Measurements from ENCODE around the gene SYT13.

Gene SYT13

GRCh38 chr11:45282081-45282480, 4.1 kb downstream of the SYT13 start:
- H3K27ac ChIP-seq = no peak overlapping the region
- no peak for TF ChIP-seq CTCF (conservative IDR thresholded peaks at IDR 0.05)

GRCh38 chr11:45280449-45280848, 5.7 kb downstream of the SYT13 start:
- H3K27ac ChIP-seq = peak overlapping the region; percentile 3; the same call in 1 of the 2 replicates
- no peak for TF ChIP-seq CTCF (conservative IDR thresholded peaks at IDR 0.05)

- TF ChIP-seq CTCF (conservative IDR thresholded peaks at IDR 0.05) = no peak
- no peak overlapping the region for H3K27ac ChIP-seq
Observed at GRCh38 chr11:45279645-45280044, 6.5 kb downstream of the SYT13 start.

DNA sequence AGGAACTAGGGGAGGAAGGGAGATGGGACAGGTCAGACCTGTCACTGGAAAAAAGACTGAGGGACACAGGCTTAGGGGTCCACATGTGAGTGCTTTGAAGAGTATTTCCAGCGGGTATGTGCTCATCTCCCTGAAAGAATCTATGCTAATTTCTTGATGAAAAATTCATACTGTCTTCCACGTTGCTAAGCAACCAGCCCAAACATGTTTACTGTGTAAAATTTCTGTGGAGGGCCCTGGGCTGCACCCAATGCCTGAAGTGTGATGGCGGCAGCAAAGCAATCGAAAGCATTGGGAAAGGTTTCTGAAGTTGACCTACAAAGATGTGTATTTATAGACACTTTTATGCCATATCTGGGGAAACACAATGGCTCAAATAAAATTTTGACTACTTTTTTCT, 7.4 kb downstream of the SYT13 start:
- H3K27ac ChIP-seq = no peak overlapping the region
- no peak for TF ChIP-seq CTCF (conservative IDR thresholded peaks at IDR 0.05)

GRCh38 chr11:45275828-45276227, 10.3 kb downstream of the SYT13 start:
- TF ChIP-seq CTCF (conservative IDR thresholded peaks at IDR 0.05) = no peak
- H3K27ac ChIP-seq = no peak overlapping the region

DNA sequence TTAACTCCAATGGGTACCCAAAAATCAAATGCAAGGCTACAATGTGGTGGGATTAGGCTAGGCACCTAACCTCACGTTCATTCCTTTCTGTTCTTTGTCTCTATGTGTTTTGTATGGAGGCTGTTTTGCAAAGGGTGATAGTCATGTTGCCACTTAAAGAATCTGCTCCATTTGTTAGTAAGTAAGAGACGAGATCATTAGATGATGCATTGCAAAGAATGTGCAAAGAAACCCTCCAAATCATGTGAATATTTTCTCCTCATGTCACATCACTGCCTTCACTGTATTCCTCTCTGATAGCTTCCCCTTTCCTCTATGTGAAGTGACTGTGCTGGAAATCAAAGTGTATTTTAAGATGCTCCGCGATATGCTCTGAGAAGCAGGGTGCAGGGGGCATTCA, 11.9 kb downstream of the SYT13 start:
- H3K27ac ChIP-seq = no peak overlapping the region
- no peak for TF ChIP-seq CTCF (conservative IDR thresholded peaks at IDR 0.05)

DNA sequence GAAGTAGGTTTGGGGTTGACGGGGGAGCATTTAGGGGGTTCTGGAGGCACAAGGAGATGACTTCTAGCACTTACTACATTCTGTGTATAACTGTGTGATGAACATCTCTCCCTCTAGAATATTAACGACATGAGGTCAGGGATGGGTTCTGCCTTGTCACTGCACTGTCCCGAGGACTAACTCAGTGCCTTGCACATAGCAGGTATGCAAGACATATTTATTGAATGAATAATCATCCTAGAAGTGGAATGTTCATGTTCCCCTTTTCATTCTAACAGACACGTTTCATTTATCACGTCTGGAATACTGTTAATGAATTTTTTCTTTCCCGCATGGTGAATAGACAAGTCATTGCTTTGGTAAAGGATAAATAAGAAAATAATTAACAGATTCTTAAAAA, 12.6 kb downstream of the SYT13 start:
- TF ChIP-seq CTCF (conservative IDR thresholded peaks at IDR 0.05) = no peak

DNA sequence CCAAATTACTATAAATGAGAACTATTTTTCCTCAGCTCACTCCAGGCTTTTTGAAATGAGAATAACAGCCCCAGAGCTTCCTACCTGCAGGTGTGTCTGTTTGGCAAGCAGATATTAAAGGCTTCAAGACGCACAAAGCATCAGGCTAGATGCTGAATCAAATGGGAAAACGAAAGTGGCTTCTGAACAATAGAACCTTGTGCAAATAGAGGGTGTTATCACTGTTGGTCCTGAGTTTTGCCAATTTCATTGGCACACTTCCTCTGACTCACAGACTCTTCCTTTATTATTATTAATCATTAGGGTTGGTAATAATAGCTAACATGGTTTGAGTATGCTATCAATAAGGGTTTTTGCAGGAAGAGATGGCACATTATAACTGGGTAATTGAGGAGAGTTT, 13.4 kb downstream of the SYT13 start:
- no peak for TF ChIP-seq CTCF (conservative IDR thresholded peaks at IDR 0.05)
- H3K27ac ChIP-seq = no peak overlapping the region

More for the DNA sequence above, 12.6 kb downstream of the SYT13 start:
- no peak overlapping the region for H3K27ac ChIP-seq

All from VCaP (cell line).